ENCODE measurements around the gene CDH2. TPM values are rescaled to one million over a fixed set of nuclear protein-coding genes. Genes with fewer than 3 reads are reported as not detected.

Gene CDH2
- total and polyA plus RNA-seq, 9 donors, result 3.3 to 10.0 (median 6.1) TPM

DNA sequence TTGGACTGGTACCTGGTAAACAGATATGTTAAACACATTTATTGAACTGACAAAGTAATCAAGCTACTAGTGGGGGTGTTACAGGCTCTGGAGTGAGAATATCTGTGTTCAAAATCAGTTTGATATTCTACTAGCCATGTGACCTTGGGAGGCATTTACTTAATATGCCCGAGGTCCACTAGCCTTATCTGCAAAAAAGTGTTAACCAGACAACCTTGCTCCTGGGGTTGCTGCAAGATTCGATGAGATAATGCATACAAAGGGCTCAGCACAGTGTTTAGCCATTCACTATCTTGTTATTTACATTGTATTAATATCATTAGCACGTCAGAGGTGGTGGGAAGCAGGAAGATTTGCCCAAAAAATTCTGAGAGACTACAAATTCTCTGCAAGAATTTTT is 103.3 kb downstream of the CDH2 start:
- no peak overlapping the region for H3K4me3 ChIP-seq (ENCODE audit: low read length)
- no peaks in the 10 kb centered on the region for H3K9me3 ChIP-seq (replicated peaks; ENCODE audit: control insufficient read depth, low read depth, low read length)
- H3K36me3 ChIP-seq (ENCODE audit: control insufficient read depth, insufficient read depth, low read length), result no peaks in the 10 kb centered on the region
- DNase-seq, result no peak
- 40% methylated on average over 1 of the region's 3 CpGs for WGBS (ENCODE audit: insufficient coverage)
- no peaks in the 10 kb centered on the region for H3K27me3 ChIP-seq (ENCODE audit: control insufficient read depth, insufficient read depth, low read length)
- H3K27ac ChIP-seq (ENCODE audit: low read length), result no peak overlapping the region
- no peaks in the 10 kb centered on the region for H3K4me1 ChIP-seq (ENCODE audit: control insufficient read depth, insufficient read depth, low read length)

DNA sequence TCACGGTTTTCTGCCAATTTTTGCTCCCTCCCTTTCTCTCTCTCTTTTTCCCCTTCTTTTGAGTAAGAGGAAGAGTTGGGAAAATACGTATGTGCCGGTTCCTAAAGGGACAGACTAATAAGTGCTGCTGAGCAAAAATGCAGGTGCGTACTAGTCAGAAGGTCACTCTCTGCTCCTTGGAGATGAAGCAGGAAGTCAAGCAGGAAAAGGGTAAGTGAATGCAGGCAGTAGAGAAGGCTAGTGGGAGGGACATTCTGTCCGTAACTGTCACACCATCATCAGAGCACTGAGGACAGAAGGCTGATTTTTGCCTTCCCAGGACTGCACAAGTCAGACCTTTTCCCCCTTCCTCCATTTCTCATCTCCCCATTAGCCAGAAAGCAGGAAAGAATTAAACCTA is 105.7 kb downstream of the CDH2 start:
- H3K27me3 ChIP-seq (ENCODE audit: control insufficient read depth, insufficient read depth, low read length), result no peaks in the 10 kb centered on the region
- DNase-seq, result peak; percentile 19
- H3K9me3 ChIP-seq (replicated peaks; ENCODE audit: control insufficient read depth, low read depth, low read length), result no peaks in the 10 kb centered on the region
- no peaks in the 10 kb centered on the region for H3K36me3 ChIP-seq (ENCODE audit: control insufficient read depth, insufficient read depth, low read length)
- no peaks in the 10 kb centered on the region for H3K4me1 ChIP-seq (ENCODE audit: control insufficient read depth, insufficient read depth, low read length)
- no peak overlapping the region for H3K4me3 ChIP-seq (ENCODE audit: low read length)
- WGBS (ENCODE audit: insufficient coverage), result 38% methylated on average over 3 of the region's 5 CpGs
- H3K27ac ChIP-seq (ENCODE audit: low read length), result no peak overlapping the region

DNA sequence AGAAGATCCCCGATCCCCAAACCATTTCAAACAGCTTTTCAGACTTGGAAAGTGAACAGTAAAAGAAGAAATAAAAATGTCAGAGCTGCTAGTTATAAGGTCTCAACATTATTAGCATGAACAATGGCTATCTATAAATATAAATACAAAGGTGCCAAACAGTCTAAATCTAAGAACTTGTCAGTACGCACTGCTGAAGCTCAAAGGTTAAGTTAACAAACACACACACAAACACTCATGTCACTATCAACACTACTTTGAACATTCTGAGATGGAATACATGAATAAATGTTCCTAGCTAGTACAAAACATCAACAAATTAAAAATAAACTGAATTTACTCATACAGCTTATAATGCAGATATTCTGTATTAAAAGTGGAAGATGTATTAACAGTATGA is 108.7 kb downstream of the CDH2 start:
- no peak for DNase-seq
- Histone ChIP-seq H3K27me3 (ENCODE audit: control insufficient read depth, insufficient read depth, low read length) (no peaks in the 10 kb centered on the region), H3K4me3 (ENCODE audit: low read length) (no peak overlapping the region), H3K27ac (ENCODE audit: low read length) (no peak overlapping the region), H3K36me3 (ENCODE audit: control insufficient read depth, insufficient read depth, low read length) (no peaks in the 10 kb centered on the region), H3K4me1 (ENCODE audit: control insufficient read depth, insufficient read depth, low read length) (peaks cover 2% of the 10 kb centered on the region), H3K9me3 (replicated peaks; ENCODE audit: control insufficient read depth, low read depth, low read length) (no peaks in the 10 kb centered on the region)
- WGBS (ENCODE audit: insufficient coverage), result no CpG with 5 or more reads among the region's 2 CpGs

DNA sequence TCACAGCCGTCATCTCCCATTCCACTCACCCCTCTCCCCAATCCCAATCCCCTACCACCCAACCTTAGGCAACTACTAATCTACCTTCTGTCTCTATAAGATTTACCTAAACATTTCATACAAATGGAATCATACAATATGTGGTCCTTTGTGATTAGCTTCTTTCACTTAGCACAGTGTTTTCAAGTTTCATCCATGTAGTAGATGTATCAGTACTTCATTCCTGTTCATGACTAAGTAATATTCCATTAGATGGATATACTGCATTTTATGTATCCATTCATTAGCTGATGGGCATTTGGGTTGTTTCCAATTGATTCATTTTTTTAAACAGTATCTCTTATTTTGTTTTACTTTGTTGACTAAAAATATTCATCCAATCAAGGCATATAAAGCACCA is 109.6 kb downstream of the CDH2 start:
- Histone ChIP-seq H3K27ac (ENCODE audit: low read length) (no peak overlapping the region), H3K4me3 (ENCODE audit: low read length) (no peak overlapping the region), H3K4me1 (ENCODE audit: control insufficient read depth, insufficient read depth, low read length) (peaks cover 2% of the 10 kb centered on the region), H3K27me3 (ENCODE audit: control insufficient read depth, insufficient read depth, low read length) (no peaks in the 10 kb centered on the region), H3K36me3 (ENCODE audit: control insufficient read depth, insufficient read depth, low read length) (no peaks in the 10 kb centered on the region), H3K9me3 (replicated peaks; ENCODE audit: control insufficient read depth, low read depth, low read length) (no peaks in the 10 kb centered on the region)
- no CpG with 5 or more reads among the region's 1 CpG for WGBS (ENCODE audit: insufficient coverage)
- DNase-seq, result no peak

DNA sequence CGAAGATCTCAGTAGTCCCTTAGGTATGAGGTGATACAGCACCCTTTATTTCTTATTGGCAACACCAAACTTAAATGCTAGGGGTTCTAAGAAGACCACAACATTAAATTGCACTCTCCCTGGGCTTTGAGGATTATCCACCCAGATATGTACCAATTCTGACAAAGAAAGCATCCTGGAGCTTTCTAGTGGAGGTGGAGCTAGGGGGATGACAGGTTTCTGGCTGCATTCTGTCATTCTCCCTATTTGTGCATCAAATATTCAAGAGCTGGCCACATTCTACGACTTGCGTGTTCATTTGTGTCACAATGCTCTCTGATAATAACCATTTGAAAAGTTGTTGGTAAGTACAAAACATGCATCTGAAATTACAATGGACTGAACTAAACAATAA is 111.1 kb downstream of the CDH2 start:
- Histone ChIP-seq H3K4me1 (ENCODE audit: control insufficient read depth, insufficient read depth, low read length) (peaks cover 2% of the 10 kb centered on the region), H3K36me3 (ENCODE audit: control insufficient read depth, insufficient read depth, low read length) (no peaks in the 10 kb centered on the region), H3K27me3 (ENCODE audit: control insufficient read depth, insufficient read depth, low read length) (no peaks in the 10 kb centered on the region), H3K4me3 (ENCODE audit: low read length) (no peak overlapping the region), H3K27ac (ENCODE audit: low read length) (no peak overlapping the region), H3K9me3 (replicated peaks; ENCODE audit: control insufficient read depth, low read depth, low read length) (no peaks in the 10 kb centered on the region)
- WGBS (ENCODE audit: insufficient coverage), result no CpG with 5 or more reads among the region's 3 CpGs
- DNase-seq, result no peak

DNA sequence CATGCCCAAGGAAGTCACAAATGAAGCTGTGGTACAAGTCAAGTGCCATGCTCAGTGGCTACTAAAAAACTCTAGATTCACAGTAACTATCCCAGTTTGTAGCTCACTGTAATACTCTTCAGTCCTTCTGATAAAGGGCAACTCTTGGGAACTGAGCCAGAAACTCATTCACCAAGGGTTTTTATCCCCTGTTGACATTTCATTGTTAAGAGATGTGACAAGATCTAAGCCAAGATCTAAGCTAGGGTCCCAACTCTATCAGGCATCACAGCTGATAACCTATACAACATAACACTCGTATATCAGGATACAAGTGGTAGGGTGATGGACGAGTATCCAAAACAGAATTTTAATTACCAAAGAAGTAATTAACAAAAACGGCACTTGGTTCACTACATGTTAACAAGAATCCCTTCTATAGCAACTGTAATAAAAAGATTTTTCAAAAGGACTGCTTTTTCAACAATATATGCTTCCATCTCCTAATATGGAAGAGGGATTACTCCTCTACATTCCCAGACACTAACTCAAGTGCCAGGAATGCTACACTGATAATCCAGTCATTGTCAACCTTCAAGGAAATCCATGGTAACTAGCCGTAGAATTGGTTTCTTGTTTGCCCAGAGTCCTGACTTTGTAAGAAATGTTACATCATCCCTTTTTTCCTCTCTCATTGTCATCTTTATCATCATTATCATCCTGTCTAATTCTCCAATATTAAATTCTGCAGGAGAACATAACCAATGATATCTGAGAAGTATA is 111.7 kb downstream of the CDH2 start:
- Histone ChIP-seq H3K9me3 (replicated peaks; ENCODE audit: control insufficient read depth, low read depth, low read length) (no peaks in the 10 kb centered on the region), H3K27ac (ENCODE audit: low read length) (no peak overlapping the region), H3K4me1 (ENCODE audit: control insufficient read depth, insufficient read depth, low read length) (peaks cover 2% of the 10 kb centered on the region), H3K27me3 (ENCODE audit: control insufficient read depth, insufficient read depth, low read length) (no peaks in the 10 kb centered on the region), H3K36me3 (ENCODE audit: control insufficient read depth, insufficient read depth, low read length) (no peaks in the 10 kb centered on the region), H3K4me3 (ENCODE audit: low read length) (no peak overlapping the region)
- DNase-seq, result no peak
- WGBS (ENCODE audit: insufficient coverage), result no CpG with 5 or more reads among the region's 4 CpGs

DNA sequence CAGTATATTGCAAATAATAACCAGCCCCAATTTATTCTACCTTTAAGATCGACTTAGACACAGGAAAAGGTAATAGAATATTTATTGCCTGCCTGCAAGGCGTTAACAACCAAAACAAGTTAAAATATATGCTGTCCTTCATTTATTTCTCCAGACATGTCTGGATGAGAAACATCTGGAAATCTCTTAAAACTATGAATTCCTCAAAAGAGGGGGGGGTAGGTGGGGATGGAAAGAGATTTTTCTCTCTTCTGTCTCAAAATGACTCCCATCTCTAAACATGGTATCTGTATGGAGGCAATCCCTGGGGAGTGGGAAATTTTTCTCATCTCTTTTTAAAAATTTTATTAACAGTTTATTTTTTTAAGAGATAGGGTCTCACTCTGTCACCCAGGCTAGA is 113.0 kb downstream of the CDH2 start:
- Histone ChIP-seq H3K4me3 (ENCODE audit: low read length) (no peak overlapping the region), H3K4me1 (ENCODE audit: control insufficient read depth, insufficient read depth, low read length) (peaks cover 2% of the 10 kb centered on the region), H3K27ac (ENCODE audit: low read length) (no peak overlapping the region), H3K9me3 (replicated peaks; ENCODE audit: control insufficient read depth, low read depth, low read length) (no peaks in the 10 kb centered on the region), H3K36me3 (ENCODE audit: control insufficient read depth, insufficient read depth, low read length) (no peaks in the 10 kb centered on the region), H3K27me3 (ENCODE audit: control insufficient read depth, insufficient read depth, low read length) (no peaks in the 10 kb centered on the region)
- WGBS (ENCODE audit: insufficient coverage), result no CpG with 5 or more reads among the region's 2 CpGs
- peak; percentile 14 for DNase-seq

DNA sequence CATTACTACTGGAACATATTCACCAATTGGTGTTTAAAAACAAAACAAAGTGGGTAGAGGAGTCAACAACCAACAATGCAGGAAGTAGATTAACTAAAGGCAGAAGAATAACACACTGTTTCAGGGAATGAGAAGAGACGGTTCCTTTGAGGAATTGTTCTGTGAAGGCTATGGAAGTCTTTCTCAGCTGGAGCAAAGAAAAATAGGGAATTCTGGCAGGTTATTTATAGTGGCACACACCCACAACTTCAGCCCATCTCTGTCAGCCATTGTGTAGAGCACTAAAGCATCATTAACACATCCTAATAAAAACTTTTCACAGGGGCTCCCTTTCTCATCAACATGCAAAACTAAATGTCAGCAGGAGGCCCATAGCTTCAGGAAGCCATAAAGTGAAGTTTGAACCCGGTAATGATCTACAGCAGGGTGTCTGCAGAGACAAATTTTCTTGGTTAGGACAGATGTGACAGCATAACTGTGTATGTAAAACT is 113.6 kb downstream of the CDH2 start:
- Histone ChIP-seq H3K4me3 (ENCODE audit: low read length) (no peak overlapping the region), H3K27ac (ENCODE audit: low read length) (no peak overlapping the region), H3K9me3 (replicated peaks; ENCODE audit: control insufficient read depth, low read depth, low read length) (no peaks in the 10 kb centered on the region), H3K27me3 (ENCODE audit: control insufficient read depth, insufficient read depth, low read length) (no peaks in the 10 kb centered on the region), H3K36me3 (ENCODE audit: control insufficient read depth, insufficient read depth, low read length) (no peaks in the 10 kb centered on the region), H3K4me1 (ENCODE audit: control insufficient read depth, insufficient read depth, low read length) (peaks cover 2% of the 10 kb centered on the region)
- no CpG with 5 or more reads among the region's 2 CpGs for WGBS (ENCODE audit: insufficient coverage)
- no peak for DNase-seq

DNA sequence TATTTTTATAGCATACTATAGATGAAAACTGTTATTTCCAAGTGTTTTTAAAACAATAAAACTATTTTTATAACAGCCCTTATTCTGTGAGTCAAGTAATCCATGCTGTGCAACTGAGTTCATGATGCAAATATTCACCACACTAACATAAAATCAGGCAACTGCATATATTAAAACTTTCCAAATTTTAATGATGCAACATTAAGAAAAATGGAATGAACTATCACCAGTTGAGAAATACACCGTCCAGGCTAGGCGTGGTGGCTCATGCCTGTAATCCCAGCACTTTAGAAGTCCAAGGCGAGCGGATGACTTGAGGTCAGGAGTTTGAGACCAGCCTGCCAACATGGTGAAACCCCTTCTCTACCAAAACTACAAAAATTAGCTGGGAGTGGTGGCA is 114.5 kb downstream of the CDH2 start:
- DNase-seq, result no peak
- peaks cover 2% of the 10 kb centered on the region for H3K4me1 ChIP-seq (ENCODE audit: control insufficient read depth, insufficient read depth, low read length)
- H3K4me3 ChIP-seq (ENCODE audit: low read length), result no peak overlapping the region
- no peaks in the 10 kb centered on the region for H3K27me3 ChIP-seq (ENCODE audit: control insufficient read depth, insufficient read depth, low read length)
- H3K9me3 ChIP-seq (replicated peaks; ENCODE audit: control insufficient read depth, low read depth, low read length), result no peaks in the 10 kb centered on the region
- H3K36me3 ChIP-seq (ENCODE audit: control insufficient read depth, insufficient read depth, low read length), result no peaks in the 10 kb centered on the region
- no peak overlapping the region for H3K27ac ChIP-seq (ENCODE audit: low read length)
- no CpG with 5 or more reads among the region's 4 CpGs for WGBS (ENCODE audit: insufficient coverage)

DNA sequence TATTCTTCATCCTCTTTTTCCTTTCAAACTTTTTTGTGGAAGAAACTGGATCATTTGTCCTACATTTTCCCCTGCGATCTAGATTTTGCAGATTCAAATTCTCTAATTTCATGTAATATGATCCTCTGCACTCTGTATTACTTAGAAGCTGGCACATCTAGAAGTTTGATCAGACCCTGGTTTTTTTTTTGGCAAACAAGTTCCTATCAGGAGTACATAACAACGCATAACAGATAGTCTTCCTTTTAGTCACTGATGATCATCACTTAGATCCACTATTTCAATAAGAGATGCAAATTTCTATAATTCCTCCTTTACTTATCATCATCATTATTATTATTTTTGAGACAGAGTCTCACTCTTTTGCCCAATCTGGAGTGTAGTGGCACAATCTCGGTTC is 117.1 kb downstream of the CDH2 start:
- Histone ChIP-seq H3K27me3 (ENCODE audit: control insufficient read depth, insufficient read depth, low read length) (no peaks in the 10 kb centered on the region), H3K36me3 (ENCODE audit: control insufficient read depth, insufficient read depth, low read length) (no peaks in the 10 kb centered on the region), H3K4me1 (ENCODE audit: control insufficient read depth, insufficient read depth, low read length) (peaks cover 2% of the 10 kb centered on the region), H3K9me3 (replicated peaks; ENCODE audit: control insufficient read depth, low read depth, low read length) (no peaks in the 10 kb centered on the region), H3K4me3 (ENCODE audit: low read length) (no peak overlapping the region), H3K27ac (ENCODE audit: low read length) (no peak overlapping the region)
- no peak for DNase-seq
- WGBS (ENCODE audit: insufficient coverage), result 100% methylated on average over 1 of the region's 3 CpGs

DNA sequence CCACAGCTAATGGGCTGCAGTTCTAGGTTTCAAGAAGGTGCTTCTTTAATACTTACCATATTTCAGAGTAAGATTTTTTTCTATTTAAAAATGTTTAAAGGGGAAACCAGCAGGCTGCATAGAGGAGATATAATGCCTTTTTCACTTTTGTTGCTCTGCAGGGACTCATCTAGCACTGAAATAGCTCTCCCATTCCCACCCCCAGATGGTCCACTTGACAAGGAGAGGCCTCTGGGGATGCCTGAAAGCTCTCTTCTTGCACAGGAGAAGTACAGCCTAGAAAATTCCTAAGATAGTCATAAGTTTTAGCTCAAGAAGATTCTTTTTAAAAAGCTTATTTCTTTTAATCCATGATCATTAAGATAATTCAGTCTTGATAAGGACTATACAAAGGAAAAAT is 126.4 kb downstream of the CDH2 start:
- H3K9me3 ChIP-seq (replicated peaks; ENCODE audit: control insufficient read depth, low read depth, low read length), result no peaks in the 10 kb centered on the region
- H3K4me3 ChIP-seq (ENCODE audit: low read length), result no peak overlapping the region
- DNase-seq, result peak; percentile 7
- H3K27me3 ChIP-seq (ENCODE audit: control insufficient read depth, insufficient read depth, low read length), result no peaks in the 10 kb centered on the region
- H3K27ac ChIP-seq (ENCODE audit: low read length), result no peak overlapping the region
- H3K4me1 ChIP-seq (ENCODE audit: control insufficient read depth, insufficient read depth, low read length), result no peaks in the 10 kb centered on the region
- H3K36me3 ChIP-seq (ENCODE audit: control insufficient read depth, insufficient read depth, low read length), result no peaks in the 10 kb centered on the region
